AG04449 (cell line): Measurements from ENCODE around the gene PPFIA1.

ENCODE experiments used
- CTCF ChIA-PET: fragments of 350-600 bp; formaldehyde crosslinking; extraction: SDS; loops from one replicate; lab custom pipeline; 2021; ENCODE audit warnings: antibody characterized with exemption; lab: Yijun Ruan, JAX
- POLR2A ChIA-PET: fragments of 400-600, 350-600 bp; formaldehyde crosslinking; extraction: SDS; loops from one replicate; lab custom pipeline; 2020; ENCODE audit warnings: antibody characterized with exemption, inconsistent platforms; lab: Yijun Ruan, JAX
- DNase-seq: peaks from one replicate; pipeline ENCODE4 v3.0.0-alpha.2; 2010; ENCODE audit warnings: low read depth, low spot score
- H3K4me3 ChIP-seq: 2 replicates; pipeline ENCODE4 v1.5.1; 2011; ENCODE audit warnings: low read depth, mild to moderate bottlenecking, control low read depth, low read length
- TF ChIP-seq, protein P1 (sequence below): IDR thresholded peaks from one replicate; pipeline ENCODE4 v1.5.1; 2011; ENCODE audit warnings: mild to moderate bottlenecking, moderate library complexity, low read length, control low read depth, inconsistent platforms; ENCODE audit not compliant: insufficient read depth; ENCODE audit errors: missing control alignments

The PPFIA1 gene

GRCh38 chr11:70313945-70314344, 43.5 kb downstream of the PPFIA1 start:
- CTCF ChIA-PET: no interaction called here
- no peak for DNase-seq
- POLR2A ChIA-PET: no interaction called here
- no peak overlapping the region for H3K4me3 ChIP-seq
- TF ChIP-seq, protein P1, sequence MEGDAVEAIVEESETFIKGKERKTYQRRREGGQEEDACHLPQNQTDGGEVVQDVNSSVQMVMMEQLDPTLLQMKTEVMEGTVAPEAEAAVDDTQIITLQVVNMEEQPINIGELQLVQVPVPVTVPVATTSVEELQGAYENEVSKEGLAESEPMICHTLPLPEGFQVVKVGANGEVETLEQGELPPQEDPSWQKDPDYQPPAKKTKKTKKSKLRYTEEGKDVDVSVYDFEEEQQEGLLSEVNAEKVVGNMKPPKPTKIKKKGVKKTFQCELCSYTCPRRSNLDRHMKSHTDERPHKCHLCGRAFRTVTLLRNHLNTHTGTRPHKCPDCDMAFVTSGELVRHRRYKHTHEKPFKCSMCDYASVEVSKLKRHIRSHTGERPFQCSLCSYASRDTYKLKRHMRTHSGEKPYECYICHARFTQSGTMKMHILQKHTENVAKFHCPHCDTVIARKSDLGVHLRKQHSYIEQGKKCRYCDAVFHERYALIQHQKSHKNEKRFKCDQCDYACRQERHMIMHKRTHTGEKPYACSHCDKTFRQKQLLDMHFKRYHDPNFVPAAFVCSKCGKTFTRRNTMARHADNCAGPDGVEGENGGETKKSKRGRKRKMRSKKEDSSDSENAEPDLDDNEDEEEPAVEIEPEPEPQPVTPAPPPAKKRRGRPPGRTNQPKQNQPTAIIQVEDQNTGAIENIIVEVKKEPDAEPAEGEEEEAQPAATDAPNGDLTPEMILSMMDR: no peak

DNA sequence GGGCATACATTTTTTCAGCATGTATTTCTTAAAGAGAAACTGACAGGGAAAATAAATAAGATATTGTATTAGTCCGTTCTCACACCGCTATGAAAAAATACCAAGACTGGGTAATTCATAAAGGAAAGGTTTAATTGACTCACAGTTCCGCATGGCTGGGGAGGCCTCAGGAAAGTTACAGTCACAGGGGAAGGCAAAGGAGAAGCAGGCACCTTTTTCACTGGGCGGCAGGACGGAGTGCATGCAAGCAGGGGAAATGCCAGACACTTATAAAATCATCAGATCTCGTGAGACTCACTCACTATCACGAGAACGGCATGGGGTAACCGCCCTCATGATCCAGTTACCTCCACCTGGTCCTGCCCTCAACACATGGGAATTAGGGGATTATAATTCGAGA, 44.2 kb downstream of the PPFIA1 start:
- H3K4me3 ChIP-seq: no peak overlapping the region
- DNase-seq: no peak
- ChIA-PET CTCF (no interaction called here), POLR2A (no interaction called here)
- TF ChIP-seq, protein P1: no peak

- CTCF ChIA-PET: no interaction called here
- POLR2A ChIA-PET: no interaction called here
- no peak for DNase-seq
- TF ChIP-seq, protein P1: no peak
- H3K4me3 ChIP-seq: no peak overlapping the region
Measured at GRCh38 chr11:70315716-70316115, 45.2 kb downstream of the PPFIA1 start.

DNA sequence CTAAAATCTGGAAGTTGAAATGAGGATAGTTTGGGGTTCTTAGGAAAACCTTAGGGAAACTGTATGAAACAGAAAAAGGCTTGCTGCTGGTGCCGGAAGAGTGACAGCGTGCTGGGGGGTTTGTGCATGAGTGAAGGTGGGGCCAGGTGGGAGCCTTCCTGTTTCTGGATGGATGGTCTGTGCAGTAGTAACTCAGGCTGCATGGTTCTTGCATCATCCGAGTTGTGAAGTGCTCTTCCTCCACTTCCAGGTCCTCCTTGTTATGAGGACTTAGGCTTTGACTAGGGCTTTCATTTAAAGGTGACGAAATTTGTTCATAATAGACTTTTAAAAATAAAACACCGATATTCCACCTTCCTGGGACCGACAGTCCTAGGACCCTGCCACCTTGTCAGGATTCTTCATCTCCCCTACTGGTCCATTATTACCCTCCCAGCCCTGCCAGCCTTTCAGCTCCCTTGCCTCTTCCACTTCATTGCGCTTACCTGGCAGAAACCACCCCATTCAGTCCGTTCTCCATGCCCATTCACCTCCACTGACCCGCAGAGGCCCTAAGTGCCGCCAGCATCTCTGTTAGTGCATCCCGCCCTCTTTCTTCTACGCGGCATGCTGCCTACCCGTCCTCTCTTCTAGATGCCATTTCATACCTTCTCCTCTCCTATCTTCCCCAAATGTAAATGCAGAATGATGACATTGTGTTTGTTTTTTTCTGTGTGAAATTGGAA, 47.3 kb downstream of the PPFIA1 start:
- DNase-seq: no peak
- ChIA-PET POLR2A (no interaction called here), CTCF (no interaction called here)
- TF ChIP-seq, protein P1: no peak
- no peak overlapping the region for H3K4me3 ChIP-seq

DNA sequence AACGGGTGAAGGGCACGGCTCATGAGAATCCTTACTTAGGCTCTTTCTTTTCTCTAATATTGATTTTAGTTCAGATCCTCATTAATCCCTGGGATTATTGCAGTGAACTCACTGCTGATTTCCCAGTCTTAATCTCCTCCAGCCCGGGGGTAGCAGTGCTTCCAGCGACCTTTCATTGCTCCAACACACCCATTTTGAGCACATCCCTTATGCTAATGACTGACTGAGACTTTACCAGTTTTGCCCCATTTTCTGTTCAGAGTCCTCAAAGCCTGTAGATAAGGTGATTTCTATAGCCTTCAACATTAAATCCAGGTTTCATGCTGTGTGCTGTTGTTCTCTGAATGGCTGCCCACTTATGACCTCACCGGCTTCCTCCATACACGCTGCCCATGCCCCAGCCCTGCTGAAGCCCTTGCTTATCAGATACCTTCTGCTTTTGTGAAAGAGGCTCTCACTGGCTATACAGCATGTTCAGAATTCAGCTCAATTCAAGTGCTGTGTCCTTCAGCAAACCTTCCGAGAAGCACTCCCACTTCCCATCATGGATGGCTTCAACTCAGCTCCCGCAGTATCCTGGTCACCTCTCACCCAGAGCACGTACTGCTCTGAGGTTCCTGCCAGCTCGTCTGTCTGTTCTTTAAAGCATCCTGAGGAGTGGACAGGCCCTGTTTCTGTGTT, 49.0 kb downstream of the PPFIA1 start:
- TF ChIP-seq, protein P1: no peak
- ChIA-PET POLR2A (no interaction called here), CTCF (no interaction called here)
- no peak for DNase-seq
- H3K4me3 ChIP-seq: no peak overlapping the region

GRCh38 chr11:70322666-70323065, 52.2 kb downstream of the PPFIA1 start:
- no peak for DNase-seq
- ChIA-PET CTCF (interaction anchor here (1.8 kb wide), 1 partner anchor 10 kb away, joined by 10 read pairs; no protein-coding TSS in a partner anchor), POLR2A (no interaction called here)
- no peak overlapping the region for H3K4me3 ChIP-seq
- TF ChIP-seq, protein P1: no peak
